Measurements from ENCODE around the gene CACNA1D. TPM values are rescaled to one million over a fixed set of nuclear protein-coding genes. Genes with fewer than 3 reads are reported as not detected.

CACNA1D gene
- total RNA-seq, 2 experiments from 2014 or later: not detected

DNA sequence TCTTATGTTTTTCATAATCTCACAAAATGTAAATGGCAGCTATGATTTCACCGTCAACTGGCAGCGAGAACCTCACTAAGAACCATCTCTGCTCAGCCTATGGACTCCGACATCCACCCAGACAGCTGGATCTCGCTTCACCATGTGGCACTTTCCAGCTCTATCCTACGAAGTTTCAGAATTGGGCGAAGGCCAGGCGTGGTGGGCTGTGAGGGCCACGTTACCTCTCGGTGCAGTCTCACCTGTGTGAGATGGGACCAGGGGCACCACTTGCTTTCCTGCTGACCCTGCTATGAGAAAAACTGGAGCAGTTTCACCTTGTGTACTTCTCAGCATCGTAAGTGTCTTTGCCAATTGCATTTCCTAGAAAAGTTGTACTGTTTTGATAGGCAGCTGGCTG is 319.5 kb downstream of the CACNA1D start:
- H3K4me1 Mint-ChIP-seq (ENCODE audit: low read depth): no peaks in the 10 kb centered on the region
- ChIA-PET CTCF (no interaction called here), POLR2A (no interaction called here)
- no peak overlapping the region for H3K27ac Mint-ChIP-seq
- H3K36me3 Mint-ChIP-seq (ENCODE audit: low read depth): no peaks in the 10 kb centered on the region
- no peak overlapping the region for H3K4me3 Mint-ChIP-seq
- DNase-seq: no peak
- H3K27me3 Mint-ChIP-seq: peaks cover 3% of the 10 kb centered on the region
- no peak for ATAC-seq
- no peaks in the 10 kb centered on the region for H3K9me3 Mint-ChIP-seq
- intact Hi-C loops (cut with micrococcal nuclease): no loop called here
- TF ChIP-seq, protein P1, sequence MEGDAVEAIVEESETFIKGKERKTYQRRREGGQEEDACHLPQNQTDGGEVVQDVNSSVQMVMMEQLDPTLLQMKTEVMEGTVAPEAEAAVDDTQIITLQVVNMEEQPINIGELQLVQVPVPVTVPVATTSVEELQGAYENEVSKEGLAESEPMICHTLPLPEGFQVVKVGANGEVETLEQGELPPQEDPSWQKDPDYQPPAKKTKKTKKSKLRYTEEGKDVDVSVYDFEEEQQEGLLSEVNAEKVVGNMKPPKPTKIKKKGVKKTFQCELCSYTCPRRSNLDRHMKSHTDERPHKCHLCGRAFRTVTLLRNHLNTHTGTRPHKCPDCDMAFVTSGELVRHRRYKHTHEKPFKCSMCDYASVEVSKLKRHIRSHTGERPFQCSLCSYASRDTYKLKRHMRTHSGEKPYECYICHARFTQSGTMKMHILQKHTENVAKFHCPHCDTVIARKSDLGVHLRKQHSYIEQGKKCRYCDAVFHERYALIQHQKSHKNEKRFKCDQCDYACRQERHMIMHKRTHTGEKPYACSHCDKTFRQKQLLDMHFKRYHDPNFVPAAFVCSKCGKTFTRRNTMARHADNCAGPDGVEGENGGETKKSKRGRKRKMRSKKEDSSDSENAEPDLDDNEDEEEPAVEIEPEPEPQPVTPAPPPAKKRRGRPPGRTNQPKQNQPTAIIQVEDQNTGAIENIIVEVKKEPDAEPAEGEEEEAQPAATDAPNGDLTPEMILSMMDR (IDR thresholded peaks at IDR 0.05): no peak

DNA sequence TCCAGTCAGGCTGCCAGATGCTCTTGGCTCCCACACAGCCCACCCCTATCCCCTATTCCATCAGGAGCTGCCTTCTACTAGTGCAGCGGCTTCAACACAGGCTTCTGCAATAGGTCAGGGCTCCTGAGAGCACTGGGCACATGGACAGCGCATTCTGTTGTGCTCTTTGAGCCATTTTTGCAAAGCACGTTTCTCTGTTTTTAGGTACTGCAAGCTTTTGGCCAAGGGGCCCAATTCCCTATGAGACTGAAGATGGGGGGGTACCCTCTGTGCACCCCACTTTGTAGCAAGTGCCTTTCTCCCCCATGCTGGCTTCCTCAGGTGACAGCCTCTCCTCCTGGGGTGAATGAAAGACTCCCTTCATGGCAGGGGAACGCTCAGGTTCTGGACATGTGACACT is 320.7 kb downstream of the CACNA1D start:
- no peak overlapping the region for H3K27ac Mint-ChIP-seq
- no peaks in the 10 kb centered on the region for H3K4me1 Mint-ChIP-seq (ENCODE audit: low read depth)
- DNase-seq: no peak
- no peaks in the 10 kb centered on the region for H3K9me3 Mint-ChIP-seq
- ChIA-PET CTCF (no interaction called here), POLR2A (no interaction called here)
- TF ChIP-seq, protein P1 (IDR thresholded peaks at IDR 0.05): no peak
- H3K4me3 Mint-ChIP-seq: no peak overlapping the region
- no peak for ATAC-seq
- H3K36me3 Mint-ChIP-seq (ENCODE audit: low read depth): no peaks in the 10 kb centered on the region
- peaks cover 3% of the 10 kb centered on the region for H3K27me3 Mint-ChIP-seq
- intact Hi-C loops (cut with micrococcal nuclease): no loop called here

- Mint-ChIP-seq H3K4me1 (ENCODE audit: low read depth) (no peaks in the 10 kb centered on the region), H3K27ac (no peak overlapping the region), H3K36me3 (ENCODE audit: low read depth) (no peaks in the 10 kb centered on the region), H3K4me3 (no peak overlapping the region), H3K27me3 (peaks cover 3% of the 10 kb centered on the region), H3K9me3 (no peaks in the 10 kb centered on the region)
- DNase-seq (no peak), ATAC-seq (no peak)
- TF ChIP-seq, protein P1 (IDR thresholded peaks at IDR 0.05): no peak
- intact Hi-C loops (cut with micrococcal nuclease): no loop called here
- ChIA-PET CTCF (no interaction called here), POLR2A (no interaction called here)
Measured at GRCh38 chr3:53815651-53816050, 321.2 kb downstream of the CACNA1D start.

GRCh38 chr3:53816425-53816824 is 322.0 kb downstream of the CACNA1D start:
- CTCF ChIA-PET: interaction anchor here (0.6 kb wide), 1 partner anchor 177 kb away, joined by 3 read pairs; no protein-coding TSS in a partner anchor
- intact Hi-C loops (cut with micrococcal nuclease): no loop called here
- no peaks in the 10 kb centered on the region for H3K4me1 Mint-ChIP-seq (ENCODE audit: low read depth)
- POLR2A ChIA-PET: no interaction called here
- no peak overlapping the region for H3K27ac Mint-ChIP-seq
- DNase-seq (no peak), ATAC-seq (no peak)
- TF ChIP-seq, protein P1 (IDR thresholded peaks at IDR 0.05): no peak
- peaks cover 3% of the 10 kb centered on the region for H3K27me3 Mint-ChIP-seq
- H3K36me3 Mint-ChIP-seq (ENCODE audit: low read depth): no peaks in the 10 kb centered on the region
- H3K4me3 Mint-ChIP-seq: no peak overlapping the region
- H3K9me3 Mint-ChIP-seq: no peaks in the 10 kb centered on the region

DNA sequence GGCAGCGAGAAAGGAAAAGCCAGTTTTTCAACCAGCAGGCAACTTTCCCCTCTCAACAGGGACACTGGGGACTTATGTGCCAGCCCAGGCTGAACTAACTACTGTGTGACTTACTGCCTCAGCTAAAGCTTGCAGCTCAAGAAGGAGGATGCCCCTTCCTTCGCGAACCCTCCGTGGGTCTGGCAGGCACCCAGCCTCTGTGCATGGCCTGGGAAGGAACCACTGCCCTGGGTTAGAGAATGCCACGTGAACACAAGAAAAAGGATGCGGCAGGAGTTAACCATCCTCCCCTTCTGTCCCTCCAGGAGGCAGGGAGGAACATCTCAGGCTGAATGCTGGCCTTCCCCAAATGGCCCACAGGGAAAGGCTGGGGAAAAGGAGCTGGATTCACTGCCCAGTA is 322.8 kb downstream of the CACNA1D start:
- Mint-ChIP-seq H3K36me3 (ENCODE audit: low read depth) (no peaks in the 10 kb centered on the region), H3K27ac (no peak overlapping the region), H3K4me3 (no peak overlapping the region), H3K9me3 (no peaks in the 10 kb centered on the region), H3K4me1 (ENCODE audit: low read depth) (no peaks in the 10 kb centered on the region), H3K27me3 (peaks cover 3% of the 10 kb centered on the region)
- ChIA-PET POLR2A (no interaction called here), CTCF (no interaction called here)
- ATAC-seq (no peak), DNase-seq (no peak)
- TF ChIP-seq, protein P1 (IDR thresholded peaks at IDR 0.05): no peak
- intact Hi-C loops (cut with micrococcal nuclease): no loop called here

All from activated CD8-positive, alpha-beta T cell treated with anti-CD3 and anti-CD28 coated beads for 36 hours (primary cell).